Renal cortical epithelial cell (primary cell): ENCODE results near the gene CALY. TPM values are rescaled to one million over a fixed set of nuclear protein-coding genes. Genes with fewer than 3 reads are reported as not detected.

Experiments used
- DNase-seq: peaks from one replicate; pipeline ENCODE4 v3.0.0-alpha.2; 2011; ENCODE audit warnings: low read depth
- total RNA-seq: library from RNA; depleted of rRNA; stranded (reverse); fragments of >200 nt; gene quantifications from 2 replicates; pipeline ENCODE4 v1.2.3, GENCODE V29; 2014

Gene CALY
- total RNA-seq, 1 donor from 2014 or later: not detected

GRCh38 chr10:133351408-133352318, 15.0 kb upstream of the CALY start:
- no peak for DNase-seq

GRCh38 chr10:133350950-133351329, 14.2 kb upstream of the CALY start:
- DNase-seq: no peak

GRCh38 chr10:133350283-133350949, 13.7 kb upstream of the CALY start:
- no peak for DNase-seq

- DNase-seq: no peak
These were observed 12.9 kb upstream of the CALY start for GRCh38 chr10:133349577-133350011.

GRCh38 chr10:133349160-133349568, 12.5 kb upstream of the CALY start:
- no peak for DNase-seq

GRCh38 chr10:133347710-133348517, 11.2 kb upstream of the CALY start:
- DNase-seq: no peak

- DNase-seq: no peak
These were observed 9.7 kb upstream of the CALY start for GRCh38 chr10:133346413-133346812.

GRCh38 chr10:133344236-133344635, 7.5 kb upstream of the CALY start:
- no peak for DNase-seq

GRCh38 chr10:133343558-133343957, 6.9 kb upstream of the CALY start:
- no peak for DNase-seq

GRCh38 chr10:133342942-133343341, 6.2 kb upstream of the CALY start:
- no peak for DNase-seq

GRCh38 chr10:133341983-133342382, 5.3 kb upstream of the CALY start:
- no peak for DNase-seq

GRCh38 chr10:133339708-133340380, 3.1 kb upstream of the CALY start:
- no peak for DNase-seq

- no peak for DNase-seq
These were observed 1.7 kb upstream of the CALY start for GRCh38 chr10:133338080-133339071.

GRCh38 chr10:133337370-133337725, 652 bp upstream of the CALY start:
- no peak for DNase-seq

- no peak for DNase-seq
These were observed 549 bp downstream of the CALY start for GRCh38 chr10:133336118-133336576.

GRCh38 chr10:133335246-133336117, 1.2 kb downstream of the CALY start:
- no peak for DNase-seq

GRCh38 chr10:133334503-133335245, 2.0 kb downstream of the CALY start:
- DNase-seq: no peak

- DNase-seq: no peak
These were observed 3.6 kb downstream of the CALY start for GRCh38 chr10:133332936-133333699.
